D721Med (cell line): Measurements from ENCODE around the gene ACOT7.

Source experiments
- DNase-seq: peaks from one replicate; pipeline ENCODE4 v3.0.0; 2011; ENCODE audit warnings: low spot score; ENCODE audit not compliant: insufficient read length
- FAIRE-seq: peaks from 2 replicates; lab custom pipeline; 2011; peaks lifted over from hg19 to GRCh38; lab: Jason Lieb, UNC
- TF ChIP-seq, protein P1 (sequence below): IDR thresholded peaks from 2 replicates; pipeline ENCODE4 v1.5.1; 2012; ENCODE audit warnings: mild to moderate bottlenecking, control low read depth; ENCODE audit not compliant: insufficient read depth; ENCODE audit errors: missing control alignments

Gene ACOT7

DNA sequence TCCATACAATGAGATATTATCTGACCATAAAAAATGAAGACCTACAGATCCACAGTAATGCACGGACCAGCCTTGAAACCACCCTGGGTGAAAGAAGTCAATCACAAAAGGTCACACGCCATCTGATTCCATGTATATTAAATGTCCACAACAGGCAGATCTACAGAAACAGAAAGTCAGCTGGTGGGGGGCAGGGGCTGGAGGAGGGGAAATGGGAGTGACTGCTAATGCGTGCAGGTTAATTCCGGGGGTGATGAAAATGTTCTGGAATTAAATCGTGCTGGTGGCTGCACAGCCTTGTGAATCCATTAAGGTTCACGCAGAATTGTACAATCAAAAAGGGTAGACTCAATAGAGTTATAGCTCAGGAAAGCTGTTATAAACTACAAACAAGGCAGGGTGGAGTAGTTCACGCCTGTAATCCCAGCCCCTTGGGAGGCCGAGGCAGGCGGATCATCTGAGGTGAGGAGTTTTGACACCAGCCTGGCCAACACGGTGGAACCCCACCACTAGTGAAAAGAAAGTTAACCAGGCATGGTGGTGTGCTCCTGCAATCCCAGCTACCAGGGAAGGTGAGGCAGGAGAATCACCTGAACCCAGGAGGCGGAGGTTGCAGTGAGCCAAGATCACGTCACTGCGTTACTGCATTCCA, 32.3 kb downstream of the ACOT7 start:
- TF ChIP-seq, protein P1, sequence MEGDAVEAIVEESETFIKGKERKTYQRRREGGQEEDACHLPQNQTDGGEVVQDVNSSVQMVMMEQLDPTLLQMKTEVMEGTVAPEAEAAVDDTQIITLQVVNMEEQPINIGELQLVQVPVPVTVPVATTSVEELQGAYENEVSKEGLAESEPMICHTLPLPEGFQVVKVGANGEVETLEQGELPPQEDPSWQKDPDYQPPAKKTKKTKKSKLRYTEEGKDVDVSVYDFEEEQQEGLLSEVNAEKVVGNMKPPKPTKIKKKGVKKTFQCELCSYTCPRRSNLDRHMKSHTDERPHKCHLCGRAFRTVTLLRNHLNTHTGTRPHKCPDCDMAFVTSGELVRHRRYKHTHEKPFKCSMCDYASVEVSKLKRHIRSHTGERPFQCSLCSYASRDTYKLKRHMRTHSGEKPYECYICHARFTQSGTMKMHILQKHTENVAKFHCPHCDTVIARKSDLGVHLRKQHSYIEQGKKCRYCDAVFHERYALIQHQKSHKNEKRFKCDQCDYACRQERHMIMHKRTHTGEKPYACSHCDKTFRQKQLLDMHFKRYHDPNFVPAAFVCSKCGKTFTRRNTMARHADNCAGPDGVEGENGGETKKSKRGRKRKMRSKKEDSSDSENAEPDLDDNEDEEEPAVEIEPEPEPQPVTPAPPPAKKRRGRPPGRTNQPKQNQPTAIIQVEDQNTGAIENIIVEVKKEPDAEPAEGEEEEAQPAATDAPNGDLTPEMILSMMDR: no peak
- FAIRE-seq (no peak), DNase-seq (no peak)

DNA sequence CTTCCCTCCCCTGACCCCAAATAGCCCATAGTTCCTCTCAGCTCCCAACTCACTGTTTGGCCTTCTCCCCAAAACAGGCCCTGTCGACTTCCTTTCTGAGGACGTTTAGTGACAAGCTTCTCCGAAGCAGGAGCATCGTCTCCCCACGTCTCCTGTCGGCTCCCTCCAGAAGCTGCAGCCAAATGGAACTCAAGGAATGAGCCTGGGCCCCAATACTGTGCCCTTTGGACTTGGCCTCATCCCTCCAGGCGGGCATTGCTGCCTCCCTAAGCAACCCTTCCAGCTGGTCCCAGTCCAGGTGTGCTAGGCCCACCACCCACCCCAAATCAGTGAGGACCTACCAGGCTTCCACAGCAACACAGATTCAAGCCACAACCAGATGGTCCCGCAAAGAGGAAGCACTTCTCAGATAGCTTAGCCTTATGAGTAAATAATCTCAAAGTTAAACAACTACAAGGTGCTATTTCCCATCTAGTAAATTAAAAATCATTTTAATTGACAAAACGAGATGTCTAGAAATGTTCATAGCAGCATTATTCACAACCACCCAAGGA, 33.0 kb downstream of the ACOT7 start:
- TF ChIP-seq, protein P1: no peak
- DNase-seq: no peak
- FAIRE-seq: no peak

DNA sequence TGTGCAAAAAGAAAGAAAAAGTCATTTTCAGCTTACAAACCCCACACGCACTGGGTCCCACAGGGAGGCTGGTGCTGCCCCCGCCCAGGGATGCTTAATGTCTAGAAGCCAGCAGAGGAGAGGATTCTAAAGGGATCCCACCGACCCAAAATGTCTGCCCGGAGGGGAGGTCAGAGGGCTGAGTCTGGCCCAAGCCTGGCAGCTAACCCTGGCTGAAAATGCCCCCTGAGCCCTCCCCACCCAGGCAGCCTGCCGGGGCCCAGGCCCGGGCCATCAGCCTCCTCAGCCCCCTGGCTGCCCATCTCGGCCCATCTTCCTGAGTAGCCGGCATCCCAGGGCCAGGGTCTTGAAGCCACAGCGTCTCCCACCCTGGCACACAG, 33.5 kb downstream of the ACOT7 start:
- TF ChIP-seq, protein P1: no peak
- FAIRE-seq: no peak
- DNase-seq: no peak

DNA sequence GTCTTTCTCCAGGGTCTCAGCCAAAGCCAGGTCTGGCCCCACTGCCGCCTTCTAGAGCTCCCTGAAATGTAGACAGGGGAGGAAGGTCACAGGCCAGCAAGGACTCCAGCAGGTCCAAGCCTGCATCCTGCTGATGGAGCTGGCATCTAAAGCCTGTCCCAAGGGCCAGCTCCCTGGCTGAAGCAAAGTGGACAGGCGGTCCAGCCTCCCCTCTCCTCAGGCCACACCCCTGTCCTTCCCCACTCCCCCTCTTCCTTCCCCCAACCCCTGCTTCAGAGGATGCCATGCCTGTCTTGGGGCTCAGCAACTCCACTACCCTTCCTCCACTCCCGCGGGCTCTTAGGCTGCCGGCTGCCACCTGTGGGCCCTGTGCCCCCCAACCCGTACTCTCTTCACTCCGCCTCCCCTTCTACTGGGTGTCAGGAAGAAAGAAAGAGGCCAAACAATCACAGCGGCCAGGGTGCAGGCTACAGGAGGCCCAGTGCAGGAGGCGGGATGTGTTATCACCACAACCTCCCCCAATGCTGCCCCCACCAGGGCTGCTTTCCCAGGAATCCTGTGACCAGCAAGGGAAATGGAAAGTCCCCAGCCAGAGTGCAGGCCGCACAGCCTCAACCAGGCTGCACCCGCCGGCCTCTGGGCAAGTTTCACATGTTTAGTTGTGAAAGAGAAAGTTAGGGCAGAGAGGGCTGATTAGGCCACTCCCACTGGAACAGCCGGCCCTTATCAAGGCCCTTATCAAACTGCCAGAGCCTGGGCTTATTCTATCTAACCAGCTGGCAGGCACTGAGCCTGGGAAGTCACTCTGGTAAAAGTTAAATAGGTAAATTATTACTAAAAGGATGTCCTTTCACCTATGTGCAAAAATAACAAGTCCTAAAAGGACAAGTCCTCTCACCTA, 34.1 kb downstream of the ACOT7 start:
- FAIRE-seq: no peak
- DNase-seq: no peak
- TF ChIP-seq, protein P1: no peak

DNA sequence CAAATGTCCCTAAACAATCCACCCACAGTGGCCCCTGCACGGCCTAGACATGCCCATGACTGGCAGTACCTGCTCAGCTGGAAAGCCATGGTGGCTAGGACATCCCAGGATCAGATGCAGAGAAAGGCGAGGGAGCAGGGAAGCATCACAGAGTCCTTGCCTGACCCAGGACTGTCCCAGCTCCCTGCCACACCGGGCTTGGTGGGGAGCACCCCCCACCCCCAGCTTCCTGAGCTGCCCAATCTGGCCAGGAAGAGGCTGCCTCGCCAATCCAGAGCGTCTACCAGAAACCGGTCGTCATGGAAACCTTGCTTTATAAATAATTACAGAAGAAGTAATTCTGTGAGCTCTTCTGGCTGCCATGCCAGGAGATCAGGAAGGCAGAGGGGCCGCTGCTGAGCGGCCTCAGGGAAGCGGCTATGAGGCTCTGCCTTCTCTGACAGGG, 34.8 kb downstream of the ACOT7 start:
- FAIRE-seq (no peak), DNase-seq (no peak)
- TF ChIP-seq, protein P1: no peak

DNA sequence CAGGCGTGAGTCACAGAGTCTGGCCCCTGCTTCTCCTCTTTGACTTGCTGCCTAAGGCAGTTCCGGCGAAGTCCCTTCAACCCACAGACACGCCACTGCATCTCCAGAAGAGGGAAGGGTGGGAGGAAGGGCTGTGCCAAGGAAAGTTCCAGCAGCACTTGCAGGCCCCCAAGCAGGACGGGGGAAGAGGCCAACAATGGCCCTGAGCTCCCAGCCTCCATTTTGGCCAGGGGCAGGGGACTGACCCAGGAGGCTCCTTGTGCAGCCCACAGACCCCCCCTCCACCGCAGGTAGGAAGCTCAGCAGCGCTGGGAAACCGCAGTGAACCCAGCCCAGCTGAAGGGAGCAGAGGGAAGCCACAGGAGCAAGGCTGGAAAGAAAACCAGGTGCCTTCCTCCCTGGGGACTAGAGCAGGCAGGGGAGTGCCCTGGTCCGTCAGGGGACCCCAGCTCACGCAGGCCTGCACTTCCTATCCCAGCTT, 35.4 kb downstream of the ACOT7 start:
- DNase-seq: no peak
- TF ChIP-seq, protein P1: no peak
- FAIRE-seq: no peak
